GM18526 (cell line): ENCODE measurements around the gene DAB2IP.

ENCODE experiments used
- POLR2A ChIP-seq: IDR thresholded peaks from 3 replicates; pipeline ENCODE4 v1.6.1; 2011; ENCODE audit not compliant: insufficient read length; ENCODE audit errors: extremely low read depth

DAB2IP gene

DNA sequence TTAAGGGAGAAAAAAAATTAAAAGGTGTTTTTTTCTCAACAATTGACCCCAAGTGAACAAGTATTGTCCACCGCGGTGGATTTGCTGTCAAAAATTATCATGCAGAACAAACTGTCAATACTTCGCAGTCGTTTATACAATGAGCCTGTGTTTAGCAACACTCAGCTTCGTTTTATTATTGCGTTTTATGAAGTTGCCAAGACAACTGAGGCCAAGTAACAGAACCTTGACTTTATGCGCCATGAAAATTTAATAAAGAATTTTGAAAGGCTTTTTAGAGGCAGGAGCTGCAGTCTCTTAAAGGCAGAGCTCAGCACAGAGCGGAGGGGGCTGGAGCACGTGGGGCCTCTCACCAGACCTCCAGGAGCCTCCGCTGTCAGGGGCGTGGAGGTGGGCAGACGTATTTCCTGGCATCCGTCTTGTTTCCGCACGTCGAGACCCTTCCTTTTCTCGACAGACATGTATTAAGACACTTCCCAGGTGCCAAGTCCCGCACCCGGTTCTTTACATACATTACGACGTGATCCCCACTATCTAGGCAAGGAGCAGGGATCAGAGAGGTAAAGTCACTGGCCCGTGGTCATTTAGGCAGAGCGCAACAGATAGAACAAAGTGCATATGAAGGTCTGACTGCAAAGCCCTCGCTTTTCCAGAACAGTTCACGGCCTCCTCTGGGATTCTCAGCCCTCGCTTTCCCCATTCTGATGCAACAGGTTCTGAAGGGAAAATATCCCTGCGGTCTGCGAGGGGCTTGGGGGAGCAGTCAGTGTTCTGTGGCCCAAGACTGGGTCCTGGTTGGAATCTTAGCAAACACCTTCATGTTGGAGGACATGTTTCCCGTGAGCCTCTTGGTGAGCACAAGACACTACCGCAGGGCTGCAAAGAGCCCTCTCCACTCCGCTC lies 164.4 kb downstream of the DAB2IP start:
- TF ChIP-seq POLR2A = no peak

DNA sequence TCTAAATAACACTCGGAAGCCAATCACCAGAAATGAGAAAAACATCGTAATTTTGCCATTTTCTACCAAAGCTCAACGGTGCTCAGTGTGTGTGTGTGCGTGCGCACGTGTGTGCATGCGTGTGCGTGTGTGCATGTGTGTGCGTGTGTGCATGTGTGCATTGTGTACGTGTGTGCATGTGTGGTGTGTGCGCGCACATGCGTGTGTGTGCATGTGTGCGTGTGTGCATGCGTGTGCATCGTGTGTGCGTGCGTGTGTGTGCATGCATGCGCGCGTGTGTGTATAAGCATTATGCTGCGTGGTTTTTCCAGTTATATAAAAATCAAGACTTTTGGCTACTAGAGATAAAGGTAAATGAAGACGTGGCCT lies 165.0 kb downstream of the DAB2IP start:
- no peak for TF ChIP-seq POLR2A

DNA sequence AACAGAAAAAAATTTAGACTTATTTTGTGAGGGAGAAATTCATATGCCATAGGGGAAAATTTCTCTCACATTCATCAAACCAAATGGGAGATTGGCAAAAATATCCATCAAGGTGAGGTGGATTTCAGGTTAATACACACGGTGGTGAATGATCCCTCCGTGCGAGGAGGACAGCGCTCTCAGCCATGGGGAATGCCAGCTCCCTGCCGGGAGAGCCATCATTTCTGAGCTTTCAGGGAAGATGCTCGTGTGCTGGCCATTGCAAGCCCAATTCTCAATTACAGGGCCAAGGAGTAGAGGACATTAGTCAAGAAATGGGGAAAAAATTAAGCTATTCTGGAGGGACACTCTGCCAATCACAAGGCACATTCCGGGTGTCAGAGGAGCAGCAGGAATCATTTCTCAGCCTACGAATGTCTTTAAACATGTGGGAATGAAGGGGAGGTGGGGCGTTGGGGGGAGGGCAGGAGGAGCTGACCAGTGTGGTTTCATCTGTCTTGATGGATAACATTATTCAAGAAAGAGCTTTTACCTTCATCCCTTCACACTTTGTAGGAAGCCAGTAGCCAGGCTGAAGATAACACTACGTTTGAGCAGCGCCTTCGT lies 165.5 kb downstream of the DAB2IP start:
- no peak for TF ChIP-seq POLR2A

DNA sequence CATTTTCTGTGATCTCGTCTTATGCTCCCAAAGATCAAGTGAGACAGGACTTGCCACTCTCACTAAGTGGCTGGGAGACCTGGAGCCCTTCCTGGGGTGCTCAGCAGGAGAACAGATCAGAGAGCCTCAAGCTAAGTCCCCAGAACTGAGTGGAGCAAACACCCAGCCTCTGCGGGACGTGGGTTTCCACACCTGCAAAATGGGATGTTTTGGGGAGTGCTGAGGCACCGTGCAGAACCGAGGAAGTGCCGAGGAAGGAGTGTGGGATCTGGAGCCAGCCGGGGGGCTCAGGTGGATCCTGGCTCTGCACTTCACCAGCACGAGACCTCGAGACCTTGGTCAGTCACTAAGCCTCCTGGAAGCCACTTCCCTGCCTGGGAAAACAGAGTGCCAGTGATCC lies 166.0 kb downstream of the DAB2IP start:
- no peak for TF ChIP-seq POLR2A

DNA sequence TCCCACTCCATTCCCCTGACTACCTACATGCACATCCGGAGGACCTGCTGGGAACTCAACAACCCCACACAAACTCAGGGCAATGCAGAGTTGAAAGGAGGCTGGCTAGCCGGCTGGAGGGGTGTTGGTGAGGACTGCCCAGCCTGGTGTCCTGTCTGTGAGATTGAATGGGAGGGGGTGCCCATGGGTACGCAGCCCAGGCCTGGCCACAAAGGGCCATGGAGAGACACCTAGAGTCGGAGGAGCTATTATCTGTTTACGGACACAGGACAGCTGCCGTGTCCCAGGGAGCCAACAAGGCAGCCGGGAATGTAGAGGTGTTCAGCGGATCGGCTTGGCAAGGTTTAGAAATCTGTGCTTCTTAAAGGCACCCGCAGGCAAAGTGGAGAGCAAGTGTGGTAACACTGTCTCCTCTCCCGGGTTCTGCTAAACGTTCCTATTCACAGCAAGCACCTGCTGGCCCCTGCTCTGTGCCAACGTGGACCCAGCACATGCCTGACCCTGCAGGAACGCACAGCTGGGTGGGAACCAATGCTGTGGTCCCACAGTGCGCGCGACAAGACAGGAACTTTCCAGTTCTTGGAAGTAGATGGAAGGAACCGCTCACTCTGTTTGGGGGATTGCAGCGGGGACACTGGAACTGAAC lies 166.7 kb downstream of the DAB2IP start:
- TF ChIP-seq POLR2A = no peak

DNA sequence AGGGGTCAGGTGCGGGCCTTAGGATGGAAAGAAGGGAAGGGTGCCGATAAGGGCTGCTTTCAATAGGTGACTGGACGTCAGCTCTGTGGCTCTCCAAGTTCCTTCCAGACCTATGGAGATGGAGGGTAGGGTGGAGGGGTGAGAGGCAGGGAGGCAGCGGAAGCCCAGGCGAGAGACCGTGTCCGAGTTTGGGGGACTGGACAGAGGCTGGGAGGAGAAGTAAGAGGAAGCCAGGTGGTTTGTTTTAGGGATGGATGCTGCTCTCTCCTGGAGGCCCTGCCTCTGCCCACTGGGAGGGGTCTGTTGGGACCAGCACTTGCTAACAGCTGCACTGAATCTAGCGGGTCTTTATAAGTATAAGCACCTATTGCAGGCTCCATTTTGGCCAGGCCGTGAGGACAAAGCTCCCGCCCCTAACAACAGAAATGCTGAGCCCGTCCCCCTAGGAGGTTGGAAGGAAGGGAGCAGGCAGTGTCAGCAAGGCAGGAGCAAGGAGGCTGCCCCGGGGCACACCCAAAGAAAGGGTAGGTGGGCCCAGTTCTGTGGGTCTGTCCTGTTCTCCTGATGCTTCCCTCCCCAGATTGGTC lies 167.5 kb downstream of the DAB2IP start:
- TF ChIP-seq POLR2A = no peak

DNA sequence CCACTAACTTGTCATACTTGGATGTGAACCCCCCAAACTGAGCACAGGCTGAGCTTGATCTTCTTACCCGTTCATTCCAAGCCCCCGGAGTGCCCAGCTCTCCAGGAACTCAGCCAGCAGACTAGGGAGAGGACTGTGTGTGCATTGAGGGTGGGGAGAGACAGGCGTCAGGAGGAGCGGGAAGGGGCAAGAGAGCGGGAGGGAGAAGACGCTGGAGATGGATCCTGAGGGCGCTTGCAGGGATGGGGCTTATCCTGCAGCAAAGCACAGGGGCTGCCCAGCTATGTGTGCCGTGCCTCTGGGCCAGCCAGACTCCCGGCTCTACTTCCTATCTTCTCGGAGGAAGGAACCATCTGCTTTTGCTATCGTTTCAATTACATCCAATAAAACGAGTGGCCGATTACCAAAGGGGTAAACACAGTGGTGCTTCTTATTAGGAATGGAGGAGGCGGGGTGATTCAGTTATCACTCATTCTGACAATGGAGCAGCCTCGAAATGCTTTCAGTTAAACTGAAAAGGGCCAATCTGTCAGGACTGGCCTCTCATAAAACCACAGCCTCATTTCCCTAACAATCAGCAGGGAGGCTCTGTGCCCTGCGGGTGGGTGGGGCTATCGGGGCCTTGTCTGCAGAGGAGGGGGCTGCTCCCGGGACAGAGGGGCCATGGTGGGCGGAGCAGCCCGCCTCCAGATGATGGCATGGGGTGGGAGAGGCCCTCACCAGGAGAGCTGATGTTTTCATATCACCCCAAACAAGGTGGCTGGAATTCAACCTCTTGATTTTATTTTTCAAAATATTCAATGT lies 168.2 kb downstream of the DAB2IP start:
- no peak for TF ChIP-seq POLR2A

DNA sequence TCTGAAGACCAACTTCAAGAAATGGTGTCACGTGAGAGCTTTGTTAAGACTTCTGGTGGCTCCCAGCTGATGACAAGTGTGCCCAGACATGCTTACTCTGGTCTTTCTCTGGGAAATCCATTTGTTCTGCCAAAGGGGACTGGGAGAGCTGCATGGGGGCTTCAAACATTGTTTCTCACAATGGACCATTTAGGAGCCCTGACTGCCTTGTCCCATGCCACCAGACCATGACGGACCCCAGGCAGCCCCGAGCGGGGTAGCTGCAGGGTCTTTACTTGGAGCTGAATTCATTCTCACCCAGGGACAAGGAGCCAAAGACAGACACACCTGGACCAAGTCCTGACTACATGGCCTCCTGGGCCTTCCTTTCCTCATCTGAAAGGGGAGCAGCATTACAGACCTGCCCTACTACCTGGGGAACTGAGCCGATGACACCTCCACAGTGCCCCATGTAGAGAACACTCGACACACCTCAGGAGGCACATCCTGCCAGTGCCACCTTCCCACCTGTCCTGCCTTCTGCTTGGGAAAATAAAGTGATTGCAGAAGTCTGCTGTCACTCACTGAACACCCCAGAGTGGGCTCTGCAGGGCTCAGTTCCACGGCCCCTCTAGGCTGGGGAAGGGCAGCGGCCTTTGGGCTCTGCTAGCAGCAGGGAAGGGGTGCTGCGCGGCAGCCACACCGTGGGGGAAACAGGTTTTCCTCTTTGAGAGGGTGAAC lies 169.0 kb downstream of the DAB2IP start:
- no peak for TF ChIP-seq POLR2A

DNA sequence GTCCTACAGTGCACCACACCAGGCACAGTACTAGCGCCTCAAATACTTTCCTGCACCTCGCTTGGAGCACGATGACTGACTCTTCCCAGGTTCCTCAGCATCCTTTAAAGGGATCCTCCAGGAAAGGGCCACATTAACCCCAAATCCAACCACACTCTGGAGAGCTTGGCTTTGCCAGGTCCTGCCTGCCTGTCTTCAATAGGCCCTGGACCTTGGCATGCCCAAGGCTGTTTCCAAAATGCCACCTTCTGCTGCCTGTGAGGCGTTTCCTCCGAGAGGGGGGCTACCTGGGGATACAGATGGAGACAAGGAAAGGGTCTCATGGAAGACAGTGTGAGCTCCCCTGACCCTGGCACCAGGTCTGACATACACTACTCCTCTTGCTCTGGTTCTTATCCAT lies 169.9 kb downstream of the DAB2IP start:
- no peak for TF ChIP-seq POLR2A

DNA sequence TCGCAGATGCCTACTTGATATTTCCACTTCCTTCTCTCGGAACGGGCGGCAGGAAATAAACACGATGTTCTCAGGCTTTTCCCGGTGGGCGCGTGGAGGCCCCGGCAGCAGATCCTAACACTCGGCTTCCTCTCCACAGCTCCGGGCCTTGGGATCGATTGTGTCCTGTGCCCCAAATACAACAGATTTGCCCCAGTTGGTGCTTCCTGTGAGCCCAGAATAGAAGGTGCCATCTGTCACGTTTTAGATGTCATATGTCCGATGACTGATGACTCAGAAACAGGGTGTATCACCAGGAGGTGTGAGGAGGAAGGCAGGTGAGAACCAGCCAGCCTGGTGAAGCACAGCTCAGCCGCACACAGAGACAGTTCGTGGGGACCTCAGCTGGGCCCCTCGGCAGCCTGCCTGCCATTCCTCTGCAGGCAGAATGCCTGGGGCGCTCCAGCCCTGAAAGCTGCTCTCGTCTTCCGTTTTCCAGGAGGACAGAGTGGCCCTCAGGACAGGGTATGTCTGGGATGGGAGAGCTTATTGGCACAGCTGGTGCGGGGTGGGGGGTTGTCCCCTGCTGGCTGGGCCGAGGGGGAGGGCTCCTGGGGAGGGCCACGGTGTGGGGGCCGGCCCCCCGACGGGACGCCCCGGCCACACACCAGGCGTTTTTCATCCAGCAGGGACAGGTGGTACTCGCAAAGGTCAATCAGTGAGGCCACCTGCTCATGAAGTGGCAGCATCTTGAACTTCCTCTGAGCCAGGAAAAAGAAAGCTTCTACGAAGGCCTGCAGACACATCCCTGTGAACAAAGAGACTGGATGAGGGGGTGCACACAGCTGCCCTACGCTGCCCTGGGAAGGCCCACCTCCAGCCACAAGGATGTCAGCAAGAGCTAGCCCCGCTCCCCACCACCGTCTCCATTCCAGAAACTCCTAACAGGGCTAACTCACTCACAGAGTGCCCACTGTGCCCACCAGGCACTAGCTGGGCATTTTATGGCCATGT lies 171.0 kb downstream of the DAB2IP start:
- no peak for TF ChIP-seq POLR2A

DNA sequence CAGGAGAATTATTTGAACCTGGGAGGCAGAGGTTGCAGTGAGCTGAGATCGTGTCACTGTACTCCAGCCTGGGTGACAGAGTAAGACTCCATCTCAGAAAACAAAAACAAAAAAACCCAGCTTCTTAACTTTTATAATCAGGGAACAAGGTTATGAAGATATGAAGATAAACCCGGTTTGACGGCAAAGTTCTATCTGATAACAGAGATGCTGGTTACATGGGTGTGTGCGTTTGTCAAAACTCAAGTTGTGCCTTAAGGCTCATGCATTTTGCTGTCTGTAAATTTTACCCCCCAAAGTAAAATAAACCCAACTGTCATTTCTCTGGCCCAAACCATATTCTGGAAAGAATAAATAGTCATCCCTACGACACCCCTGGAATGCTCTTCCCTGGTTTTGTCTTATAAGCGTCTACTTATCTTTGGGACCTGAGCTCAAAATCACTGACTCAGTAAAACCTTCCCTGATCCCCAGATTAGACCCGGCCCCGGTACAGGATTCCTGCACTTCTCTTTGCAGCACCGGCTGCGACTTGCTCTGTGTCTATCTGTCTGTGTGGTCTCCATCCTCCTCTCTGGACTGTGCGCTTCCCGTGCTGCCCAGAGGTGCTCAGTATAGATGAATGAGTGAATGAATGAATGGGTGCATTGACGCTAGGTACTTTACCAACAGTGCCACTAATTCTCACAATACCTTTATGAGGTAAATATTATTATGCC lies 172.2 kb downstream of the DAB2IP start:
- no peak for TF ChIP-seq POLR2A

DNA sequence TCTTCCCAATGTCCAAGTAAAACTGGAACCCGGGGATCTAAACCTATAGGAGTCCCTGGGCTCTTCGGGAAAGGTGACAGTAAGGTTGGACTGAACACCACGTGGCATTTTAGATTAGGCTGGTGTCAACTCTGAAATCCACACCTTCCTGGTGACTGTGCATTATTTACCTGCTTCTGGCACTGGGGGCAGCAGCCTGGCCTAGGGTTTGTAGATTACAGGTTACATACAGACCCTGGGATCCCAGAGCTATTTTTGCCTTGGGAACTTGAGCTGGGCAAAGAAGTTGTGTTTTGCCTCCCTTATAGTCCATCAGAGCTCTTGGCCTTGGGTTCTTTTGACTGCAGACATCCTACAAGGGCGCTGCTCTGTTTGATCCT lies 173.2 kb downstream of the DAB2IP start:
- no peak for TF ChIP-seq POLR2A
